Liver (tissue), 9 donors: Measurements from ENCODE around the gene LRP5. TPM values are rescaled to one million over a fixed set of nuclear protein-coding genes. Genes with fewer than 3 reads are reported as not detected.

Experiments
- DNase-seq: peaks from one replicate; pipeline ENCODE4 v3.0.0-alpha.2; 2017; ENCODE audit warnings: low spot score
- H3K27ac ChIP-seq, 2 donors: one replicate each; pipeline ENCODE4 v1.7.0; 2013; ENCODE audit warnings: inconsistent platforms in 2 of 2, low read length in 2 of 2, control low read depth in 1 of 2, low read depth in 1 of 2, mild to moderate bottlenecking in 1 of 2
- H3K27me3 ChIP-seq, 4 donors: one replicate each; pipeline versions ENCODE4 v1.6.1 to v1.7.0; 2013; ENCODE audit warnings: low read length in 3 of 4, inconsistent platforms in 1 of 4, mild to moderate bottlenecking in 1 of 4, moderate library complexity in 1 of 4; ENCODE audit not compliant: control insufficient read depth in 4 of 4, insufficient read depth in 4 of 4
- H3K36me3 ChIP-seq, 4 donors: one replicate each; pipeline versions ENCODE4 v1.6.1 to v1.7.0; 2013; ENCODE audit warnings: low read length in 3 of 4, mild to moderate bottlenecking in 3 of 4, low read depth in 1 of 4, moderate library complexity in 1 of 4; ENCODE audit not compliant: control insufficient read depth in 4 of 4, insufficient read depth in 3 of 4
- H3K4me1 ChIP-seq, 4 donors: one replicate each; pipeline versions ENCODE4 v1.6.1 to v1.7.0; 2013; ENCODE audit warnings: low read length in 3 of 4, mild to moderate bottlenecking in 3 of 4, moderate library complexity in 1 of 4; ENCODE audit not compliant: control insufficient read depth in 4 of 4, insufficient read depth in 4 of 4
- H3K4me3 ChIP-seq, 3 donors: one replicate each; pipeline versions ENCODE4 v1.6.1 to v1.7.0; 2013; ENCODE audit warnings: low read length in 3 of 3, control low read depth in 1 of 3, low read depth in 1 of 3, mild to moderate bottlenecking in 1 of 3
- H3K9ac ChIP-seq, 2 donors: one replicate each; pipeline ENCODE4 v1.7.0; 2013; ENCODE audit warnings: low read length in 2 of 2, mild to moderate bottlenecking in 2 of 2, moderate library complexity in 2 of 2, control low read depth in 1 of 2, low read depth in 1 of 2
- H3K9me3 ChIP-seq, 4 donors: one replicate each; pipeline versions ENCODE4 v1.6.1 to v1.7.0; 2013; ENCODE audit warnings: low read length in 3 of 4; ENCODE audit not compliant: control insufficient read depth in 4 of 4
- ATF3 ChIP-seq: IDR thresholded peaks from 2 replicates; pipeline ENCODE4 v1.6.1; 2016; ENCODE audit warnings: antibody characterized with exemption
- CTCF ChIP-seq: fragments of 150-350 bp; IDR thresholded peaks from 2 replicates; pipeline ENCODE4 v1.5.1; 2017; ENCODE audit warnings: improper control_type of control experiment, low read depth, low read length; ENCODE audit not compliant: missing input control
- EGR1 ChIP-seq, 2 donors: IDR thresholded peaks; 2 replicates each; pipeline ENCODE4 v1.6.1; 2016 to 2018; ENCODE audit warnings: antibody characterized with exemption in 2 of 2, low read depth in 2 of 2
- FOXA1 ChIP-seq: IDR thresholded peaks from 2 replicates; pipeline ENCODE4 v1.6.1; 2016; ENCODE audit warnings: antibody characterized with exemption
- FOXA2 ChIP-seq: IDR thresholded peaks from 2 replicates; pipeline ENCODE4 v1.6.1; 2016; ENCODE audit warnings: antibody characterized with exemption
- GABPA ChIP-seq, 2 donors: IDR thresholded peaks in 1 of 2; conservative IDR thresholded peaks in 1 of 2; 2 replicates each; pipeline ENCODE4 v1.6.1; 2016; ENCODE audit warnings: antibody characterized with exemption in 2 of 2, mild to moderate bottlenecking in 1 of 2, moderate library complexity in 1 of 2
- HNF4A ChIP-seq, 2 donors: conservative IDR thresholded peaks; 2 replicates each; pipeline ENCODE4 v1.6.1; 2016; ENCODE audit warnings: antibody characterized with exemption in 2 of 2, mild to moderate bottlenecking in 2 of 2
- HNF4G ChIP-seq: IDR thresholded peaks from 2 replicates; pipeline ENCODE4 v1.6.1; 2016; ENCODE audit warnings: antibody characterized with exemption
- JUND ChIP-seq, 2 donors: IDR thresholded peaks; 2 replicates each; pipeline ENCODE4 v1.6.1; 2016; ENCODE audit warnings: antibody characterized with exemption in 2 of 2
- NR2F2 ChIP-seq: IDR thresholded peaks from 2 replicates; pipeline ENCODE4 v1.6.1; 2016; ENCODE audit warnings: antibody characterized with exemption
- RAD21 ChIP-seq, 2 donors: IDR thresholded peaks; 2 replicates each; pipeline ENCODE4 v1.6.1; 2016; ENCODE audit warnings: antibody characterized with exemption in 2 of 2, mild to moderate bottlenecking in 2 of 2
- REST ChIP-seq: IDR thresholded peaks from 2 replicates; pipeline ENCODE4 v1.6.1; 2016; ENCODE audit warnings: antibody characterized with exemption, mild to moderate bottlenecking
- RXRA ChIP-seq, 2 donors: IDR thresholded peaks; 2 replicates each; pipeline ENCODE4 v1.6.1; 2017 to 2018; ENCODE audit warnings: antibody characterized with exemption in 2 of 2, mild to moderate bottlenecking in 1 of 2
- SP1 ChIP-seq: IDR thresholded peaks from 2 replicates; pipeline ENCODE4 v1.6.1; 2018; ENCODE audit warnings: antibody characterized with exemption, mild to moderate bottlenecking
- TAF1 ChIP-seq: conservative IDR thresholded peaks from 2 replicates; pipeline ENCODE4 v1.6.1; 2016; ENCODE audit warnings: antibody characterized with exemption, mild to moderate bottlenecking
- YY1 ChIP-seq: IDR thresholded peaks from 2 replicates; pipeline ENCODE4 v1.6.1; 2016; ENCODE audit warnings: antibody characterized with exemption, mild to moderate bottlenecking
- WGBS: extraction: QIAGEN DNeasy Blood & Tissue Kit; methylation state at CpG from one replicate; pipeline ENCODE4 v1.1.7; 2013; 5-methylcytosine and 5-hydroxymethylcytosine counted together
- polyA plus RNA-seq, 2 donors: library from polyadenylated mRNA; stranded (reverse) in 1 of 2; unstranded in 1 of 2; fragments of 200-250 nt in 1 of 2; fragments of >200 nt in 1 of 2; fragmentation: Nextera tagmentation in 1 of 2; extraction: Ambion mirVana in 1 of 2; gene quantifications; one replicate each; pipeline versions ENCODE4 v1.2.1 to v1.2.3, GENCODE V29; 2013 to 2015
- total RNA-seq, 2 donors: library from RNA; depleted of rRNA; stranded (reverse); fragments of >200 nt; gene quantifications; one replicate each; pipeline ENCODE4 v1.2.3, GENCODE V29; 2014
- TF ChIP-seq, protein P1 (sequence below): IDR thresholded peaks from 2 replicates; pipeline ENCODE4 v1.6.1; 2016; ENCODE audit warnings: antibody characterized with exemption
- TF ChIP-seq, protein P2 (sequence below): IDR thresholded peaks from 2 replicates; pipeline ENCODE4 v1.6.1; 2016; ENCODE audit warnings: antibody characterized with exemption
- donor health status: healthy.
- donor health status: healthy.
- donor health status: healthy.
- donor health status: healthy.
- donor health status: healthy.

The LRP5 gene
- total and polyA plus RNA-seq, 4 donors, result 48.9 to 99.3 (median 71.3) TPM

DNA sequence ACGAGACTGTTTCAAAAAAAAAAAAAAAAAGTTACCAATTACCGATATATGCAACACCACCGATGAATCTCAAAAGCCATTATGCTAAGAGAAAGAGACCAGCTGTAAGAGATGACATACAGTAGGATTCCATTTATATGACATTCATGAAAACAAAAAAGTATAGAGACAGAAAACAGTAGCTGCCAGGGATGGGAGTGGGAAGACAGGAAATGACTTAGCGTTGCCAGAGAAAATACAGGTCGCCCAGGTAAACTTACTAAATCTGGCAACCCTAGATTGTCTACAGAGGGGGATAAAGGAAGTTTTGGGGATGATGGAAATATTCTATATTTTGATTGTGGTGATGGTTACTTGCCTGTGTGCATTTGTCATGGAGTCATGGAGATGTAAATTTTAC lies 32.7 kb upstream of the LRP5 start:
- Histone ChIP-seq H3K27ac (no peak overlapping the region), H3K9ac (no peak overlapping the region), H3K4me1 (peaks cover 5 to 16% (median 10%) of the 10 kb centered on the region in 4 donors), H3K27me3 (no peaks in the 10 kb centered on the region), H3K4me3 (no peak overlapping the region), H3K36me3 (no peaks in the 10 kb centered on the region), H3K9me3 (no peaks in the 10 kb centered on the region)
- 91% methylated on average over 5 of the region's 5 CpGs for WGBS
- no peak for TF ChIP-seq EGR1 (IDR thresholded peaks at IDR 0.05; ENCODE audit: low read depth in 2 of 2)
- no peak for TF ChIP-seq HNF4G
- TF ChIP-seq FOXA2, result no peak
- TF ChIP-seq YY1, result no peak
- TF ChIP-seq, protein P1, sequence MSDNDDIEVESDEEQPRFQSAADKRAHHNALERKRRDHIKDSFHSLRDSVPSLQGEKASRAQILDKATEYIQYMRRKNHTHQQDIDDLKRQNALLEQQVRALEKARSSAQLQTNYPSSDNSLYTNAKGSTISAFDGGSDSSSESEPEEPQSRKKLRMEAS, result no peak
- no peak for TF ChIP-seq TAF1
- TF ChIP-seq FOXA1, result no peak
- TF ChIP-seq JUND (IDR thresholded peaks at IDR 0.05), result no peak
- no peak for TF ChIP-seq CTCF
- no peak for DNase-seq

DNA sequence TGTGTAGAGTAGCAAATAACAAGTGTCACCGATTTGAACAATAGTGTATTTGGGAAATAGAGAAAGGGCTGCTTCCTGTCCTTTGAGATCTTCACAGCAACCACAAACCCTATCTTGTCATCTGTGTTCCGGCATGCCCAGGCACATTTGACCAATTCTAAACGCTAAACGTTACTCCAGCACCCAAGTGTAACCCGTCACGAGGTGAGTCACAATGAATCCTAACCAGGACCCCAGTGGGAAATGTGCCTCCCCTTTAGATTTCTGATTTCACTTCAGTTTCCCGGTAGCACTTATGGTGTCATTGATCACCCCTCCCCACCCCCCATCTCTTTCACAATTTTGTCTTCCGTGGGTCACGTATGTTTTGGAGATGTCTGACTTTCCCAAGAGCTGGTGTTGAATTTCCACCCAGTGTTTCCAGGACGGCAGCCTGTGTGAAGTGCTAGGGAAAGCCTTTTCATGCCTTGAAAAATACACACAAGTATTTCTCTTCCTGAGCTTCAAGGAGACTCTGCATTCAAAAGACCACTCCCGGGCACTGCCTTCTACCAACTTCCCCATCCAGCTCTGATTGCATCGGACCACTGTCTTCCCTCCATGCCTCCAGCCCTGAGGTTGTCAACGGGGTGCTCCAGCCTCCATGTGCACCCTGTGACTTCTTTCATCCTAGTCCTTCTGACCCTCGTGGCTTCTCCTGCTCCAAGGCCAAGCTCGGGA lies 30.1 kb upstream of the LRP5 start:
- no peak for DNase-seq
- TF ChIP-seq EGR1 (IDR thresholded peaks at IDR 0.05; ENCODE audit: low read depth in 2 of 2) (no peak), HNF4G (no peak), REST (no peak), JUND (IDR thresholded peaks at IDR 0.05) (no peak), YY1 (no peak), ATF3 (no peak), SP1 (no peak), RAD21 (IDR thresholded peaks at IDR 0.05) (no peak), FOXA2 (no peak), HNF4A (conservative IDR thresholded peaks at IDR 0.05) (no peak), RXRA (IDR thresholded peaks at IDR 0.05) (no peak), GABPA (IDR thresholded peaks at IDR 0.05 in 1 of 2, conservative IDR thresholded peaks at IDR 0.05 in 1 of 2) (no peak), NR2F2 (no peak), CTCF (no peak), TAF1 (no peak), FOXA1 (no peak)
- TF ChIP-seq, protein P2, sequence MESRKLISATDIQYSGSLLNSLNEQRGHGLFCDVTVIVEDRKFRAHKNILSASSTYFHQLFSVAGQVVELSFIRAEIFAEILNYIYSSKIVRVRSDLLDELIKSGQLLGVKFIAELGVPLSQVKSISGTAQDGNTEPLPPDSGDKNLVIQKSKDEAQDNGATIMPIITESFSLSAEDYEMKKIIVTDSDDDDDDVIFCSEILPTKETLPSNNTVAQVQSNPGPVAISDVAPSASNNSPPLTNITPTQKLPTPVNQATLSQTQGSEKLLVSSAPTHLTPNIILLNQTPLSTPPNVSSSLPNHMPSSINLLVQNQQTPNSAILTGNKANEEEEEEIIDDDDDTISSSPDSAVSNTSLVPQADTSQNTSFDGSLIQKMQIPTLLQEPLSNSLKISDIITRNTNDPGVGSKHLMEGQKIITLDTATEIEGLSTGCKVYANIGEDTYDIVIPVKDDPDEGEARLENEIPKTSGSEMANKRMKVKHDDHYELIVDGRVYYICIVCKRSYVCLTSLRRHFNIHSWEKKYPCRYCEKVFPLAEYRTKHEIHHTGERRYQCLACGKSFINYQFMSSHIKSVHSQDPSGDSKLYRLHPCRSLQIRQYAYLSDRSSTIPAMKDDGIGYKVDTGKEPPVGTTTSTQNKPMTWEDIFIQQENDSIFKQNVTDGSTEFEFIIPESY, result no peak
- TF ChIP-seq, protein P1, result no peak
- Histone ChIP-seq H3K4me1 (no peaks in the 10 kb centered on the region), H3K36me3 (no peaks in the 10 kb centered on the region), H3K27ac (no peak overlapping the region), H3K9me3 (no peaks in the 10 kb centered on the region), H3K4me3 (no peak overlapping the region), H3K9ac (no peak overlapping the region), H3K27me3 (no peaks in the 10 kb centered on the region)
- 60% methylated on average over 15 of the region's 15 CpGs for WGBS
